ENCODE results near the gene KRT78.

GRCh38 chr12:52798003-52798670, 50.7 kb downstream of the KRT78 start:
- no peak for TF ChIP-seq CTCF (IDR thresholded peaks at IDR 0.05; ENCODE audit: low read depth, low read length)
- no peak for TF ChIP-seq EZH2phosphoT487 (IDR thresholded peaks at IDR 0.05; ENCODE audit: low read depth)
